Kidney (tissue), 14 donors: Measurements from ENCODE around the gene PNPLA1. TPM values are rescaled to one million over a fixed set of nuclear protein-coding genes. Genes with fewer than 3 reads are reported as not detected.

ENCODE experiments used
- DNase-seq, 5 donors: peaks; one replicate each; pipeline ENCODE4 v3.0.0-alpha.2; 2013 to 2020
- FAIRE-seq: peaks from 2 replicates; lab custom pipeline; 2012; peaks lifted over from hg19 to GRCh38; lab: Jason Lieb, UNC
- H3K27ac ChIP-seq, 2 donors: one replicate each; pipeline ENCODE4 v1.7.0; 2013; ENCODE audit warnings: low read depth in 2 of 2, low read length in 2 of 2, inconsistent platforms in 1 of 2
- H3K27me3 ChIP-seq: one replicate; pipeline ENCODE4 v1.7.1; 2013; ENCODE audit warnings: low read length, inconsistent platforms; ENCODE audit not compliant: control insufficient read depth, insufficient read depth
- H3K36me3 ChIP-seq, 3 donors: one replicate each; pipeline versions ENCODE4 v1.7.0 to v1.7.1; 2013; ENCODE audit warnings: low read length in 3 of 3, control low read depth in 1 of 3, inconsistent platforms in 1 of 3; ENCODE audit not compliant: insufficient read depth in 3 of 3, control insufficient read depth in 2 of 3
- H3K4me1 ChIP-seq, 3 donors: one replicate each; pipeline versions ENCODE4 v1.7.0 to v1.7.1; 2013; ENCODE audit warnings: low read length in 3 of 3, inconsistent platforms in 1 of 3, low read depth in 1 of 3; ENCODE audit not compliant: control insufficient read depth in 2 of 3, insufficient read depth in 2 of 3
- H3K4me3 ChIP-seq, 3 donors: one replicate each; pipeline versions ENCODE4 v1.7.0 to v1.8.1; 2013; ENCODE audit warnings: low read length in 3 of 3, control low read depth in 1 of 3, inconsistent platforms in 1 of 3
- H3K9ac ChIP-seq, 3 donors: one replicate each; pipeline versions ENCODE4 v1.7.0 to v1.7.1; 2013; ENCODE audit warnings: low read length in 3 of 3, control low read depth in 1 of 3, inconsistent platforms in 1 of 3
- H3K9me3 ChIP-seq, 3 donors: one replicate each; pipeline versions ENCODE4 v1.7.0 to v1.7.1; 2013; ENCODE audit warnings: low read length in 3 of 3, control low read depth in 1 of 3, inconsistent platforms in 1 of 3; ENCODE audit not compliant: control insufficient read depth in 2 of 3, insufficient read depth in 1 of 3
- CTCF ChIP-seq: IDR thresholded peaks from 3 replicates; pipeline ENCODE4 v1.5.1; 2012; ENCODE audit warnings: mild to moderate bottlenecking, moderate library complexity, borderline replicate concordance; ENCODE audit not compliant: insufficient read depth; ENCODE audit errors: extremely low read depth
- intact Hi-C: fragments of 100-400 bp; cut with DNase I; formaldehyde crosslinking; loops from one replicate; pipeline ENCODE4 v1.11.1; 2022
- polyA plus RNA-seq: library from polyadenylated mRNA; stranded (reverse); fragments of 350-450 nt; fragmentation: Illumina TruSeq; extraction: RNeasy Lipid Tissue Mini Kit (QIAGEN cat#74804); gene quantifications from one replicate; pipeline ENCODE4 v1.2.3, GENCODE V29; 2014; ENCODE audit warnings: low read depth, low replicate concordance; ENCODE audit not compliant: insufficient read depth
- total RNA-seq: library from RNA; stranded (reverse); fragmentation: NEBNext Ultra II Directional; extraction: Animal tissue kit (Norgen Biotek cat#: 25700); gene quantifications from one replicate; pipeline ENCODE4 v1.2.1, GENCODE V29; 2021
- donor health status: control.
- donor health status: control.
- donor health status: control.
- donor health status: control.
- donor health status: control.
- donor health status: DM: yes; HTN: yes; CAD: no.
- donor health status: Normal renal cell carcinoma (clear cell type).

The PNPLA1 gene
- total and polyA plus RNA-seq, 2 donors from 2014 or later = 0.19 to 1.2 TPM

GRCh38 chr6:36353411-36353915 lies 83.6 kb downstream of the PNPLA1 start:
- Histone ChIP-seq H3K9me3 (peaks cover 0 to 4% (median 0%) of the 10 kb centered on the region in 3 donors), H3K27me3 (no peaks in the 10 kb centered on the region), H3K4me3 (no peak overlapping the region), H3K36me3 (no peaks in the 10 kb centered on the region), H3K9ac (no peak overlapping the region), H3K4me1 (peaks cover 0 to 4% (median 2%) of the 10 kb centered on the region in 3 donors), H3K27ac (no peak overlapping the region)
- DNase-seq = no peak
- no peak for TF ChIP-seq CTCF
- intact Hi-C loops = no loop called here
- no peak for FAIRE-seq

GRCh38 chr6:36355819-36356218 lies 86.0 kb downstream of the PNPLA1 start:
- intact Hi-C loops = no loop called here
- TF ChIP-seq CTCF = no peak
- H3K27me3 ChIP-seq = no peaks in the 10 kb centered on the region
- DNase-seq (no peak), FAIRE-seq (no peak)
- no peaks in the 10 kb centered on the region for H3K36me3 ChIP-seq
- H3K9ac ChIP-seq = no peak overlapping the region
- H3K9me3 ChIP-seq = peaks cover 0 to 4% (median 0%) of the 10 kb centered on the region in 3 donors
- H3K4me1 ChIP-seq = peaks cover 0 to 8% (median 7%) of the 10 kb centered on the region in 3 donors
- no peak overlapping the region for H3K27ac ChIP-seq
- H3K4me3 ChIP-seq = no peak overlapping the region

GRCh38 chr6:36357872-36358225 lies 88.0 kb downstream of the PNPLA1 start:
- peak overlapping the region in 1 of 2 donors; percentile 26 for H3K27ac ChIP-seq
- no peak overlapping the region for H3K4me3 ChIP-seq
- FAIRE-seq (no peak), DNase-seq (no peak)
- no peak overlapping the region for H3K9ac ChIP-seq
- H3K4me1 ChIP-seq = peaks cover 0 to 8% (median 7%) of the 10 kb centered on the region in 3 donors
- intact Hi-C loops = no loop called here
- no peak for TF ChIP-seq CTCF
- H3K9me3 ChIP-seq = no peaks in the 10 kb centered on the region
- H3K27me3 ChIP-seq = no peaks in the 10 kb centered on the region
- no peaks in the 10 kb centered on the region for H3K36me3 ChIP-seq

Other genes with a start within 250 kb of the PNPLA1 start
- gene SLC26A8, start 245.4 kb upstream of the PNPLA1 start, total RNA-seq = 0.22 TPM
- gene SLC26A8, start 245.4 kb upstream of the PNPLA1 start, polyA plus RNA-seq = not detected
- gene MAPK14, start 242.3 kb upstream of the PNPLA1 start, total RNA-seq = 56.6 TPM
- 19.9 TPM for gene MAPK14, start 242.3 kb upstream of the PNPLA1 start, polyA plus RNA-seq
- 43.3 TPM for gene MAPK13, start 139.5 kb upstream of the PNPLA1 start, total RNA-seq
- gene MAPK13, start 139.5 kb upstream of the PNPLA1 start, polyA plus RNA-seq = 20.3 TPM
- 29.5 TPM for gene BRPF3, start 73.3 kb upstream of the PNPLA1 start, total RNA-seq
- 10.2 TPM for gene BRPF3, start 73.3 kb upstream of the PNPLA1 start, polyA plus RNA-seq
- gene BNIP5, start 66.8 kb downstream of the PNPLA1 start, total RNA-seq = 0.44 TPM
- not detected for gene BNIP5, start 66.8 kb downstream of the PNPLA1 start, polyA plus RNA-seq
- gene ETV7, start 117.6 kb downstream of the PNPLA1 start, total RNA-seq = 4.6 TPM
- 0.99 TPM for gene ETV7, start 117.6 kb downstream of the PNPLA1 start, polyA plus RNA-seq
- 0.13 TPM for gene PXT1, start 172.8 kb downstream of the PNPLA1 start, total RNA-seq
- not detected for gene PXT1, start 172.8 kb downstream of the PNPLA1 start, polyA plus RNA-seq
- 35.6 TPM for gene KCTD20, start 172.9 kb downstream of the PNPLA1 start, total RNA-seq
- gene KCTD20, start 172.9 kb downstream of the PNPLA1 start, polyA plus RNA-seq = 11.5 TPM